ENCODE results near the gene DHRS11. TPM values are rescaled to one million over a fixed set of nuclear protein-coding genes. Genes with fewer than 3 reads are reported as not detected.

The DHRS11 gene
- total and polyA plus RNA-seq, 2 experiments from 2014 or later = 23.4 to 36.7 TPM

DNA sequence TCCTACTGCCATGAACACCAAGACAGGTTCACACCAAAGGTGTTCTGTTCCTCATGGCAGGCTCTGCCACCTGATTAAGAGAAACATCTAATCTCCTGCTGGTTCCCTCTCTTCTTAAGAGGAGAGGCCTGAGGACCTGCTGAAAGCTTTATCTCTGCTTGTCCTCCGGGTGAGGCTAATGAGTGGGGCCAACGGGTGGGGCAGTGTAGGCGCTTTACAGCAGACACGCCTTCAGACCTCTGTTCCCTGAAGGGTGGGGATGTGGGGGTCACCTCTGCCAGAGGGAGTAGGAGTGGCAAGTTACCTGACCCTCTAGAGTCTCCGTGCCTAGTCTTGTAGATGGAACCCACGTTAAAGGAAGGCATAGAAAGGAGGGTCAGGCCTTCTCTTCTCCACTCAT lies 5.5 kb downstream of the DHRS11 start:
- no peak for DNase-seq (ENCODE audit: low spot score)
- Histone ChIP-seq H3K9me2 (ENCODE audit: insufficient read depth) (no peaks in the 10 kb centered on the region), H3K79me2 (replicated peaks; ENCODE audit: insufficient read depth) (peaks cover 22% of the 10 kb centered on the region), H3K4me3 (no peak overlapping the region), H3K27me3 (ENCODE audit: insufficient read depth) (no peaks in the 10 kb centered on the region), H2AFZ (no peak overlapping the region), H4K20me1 (replicated peaks; ENCODE audit: insufficient read depth) (peaks cover 7% of the 10 kb centered on the region), H3K27ac (ENCODE audit: low read depth) (no peak overlapping the region), H3F3A (replicated peaks; ENCODE audit: low read depth) (peaks cover 15% of the 10 kb centered on the region), H3K4me2 (no peak overlapping the region), H3K4me1 (ENCODE audit: insufficient read depth) (peaks cover 23% of the 10 kb centered on the region), H3K36me3 (ENCODE audit: insufficient read depth) (no peaks in the 10 kb centered on the region; the same call in 1 of the 2 replicates)
- Mint-ChIP-seq H3K27me3 (ENCODE audit: insufficient read depth, low read depth, poor library complexity) (peaks cover 16% of the 10 kb centered on the region), H3K9me3 (no peaks in the 10 kb centered on the region), H3K4me1 (peaks cover 25% of the 10 kb centered on the region), H3K27ac (no peak overlapping the region), H3K36me3 (ENCODE audit: low read depth) (peaks cover 31% of the 10 kb centered on the region), H3K4me3 (no peak overlapping the region; the same call in 2 of the 3 replicates)
- no peak for TF ChIP-seq NANOG (IDR thresholded peaks at IDR 0.05; ENCODE audit: borderline replicate concordance)
- TF ChIP-seq, protein P1, sequence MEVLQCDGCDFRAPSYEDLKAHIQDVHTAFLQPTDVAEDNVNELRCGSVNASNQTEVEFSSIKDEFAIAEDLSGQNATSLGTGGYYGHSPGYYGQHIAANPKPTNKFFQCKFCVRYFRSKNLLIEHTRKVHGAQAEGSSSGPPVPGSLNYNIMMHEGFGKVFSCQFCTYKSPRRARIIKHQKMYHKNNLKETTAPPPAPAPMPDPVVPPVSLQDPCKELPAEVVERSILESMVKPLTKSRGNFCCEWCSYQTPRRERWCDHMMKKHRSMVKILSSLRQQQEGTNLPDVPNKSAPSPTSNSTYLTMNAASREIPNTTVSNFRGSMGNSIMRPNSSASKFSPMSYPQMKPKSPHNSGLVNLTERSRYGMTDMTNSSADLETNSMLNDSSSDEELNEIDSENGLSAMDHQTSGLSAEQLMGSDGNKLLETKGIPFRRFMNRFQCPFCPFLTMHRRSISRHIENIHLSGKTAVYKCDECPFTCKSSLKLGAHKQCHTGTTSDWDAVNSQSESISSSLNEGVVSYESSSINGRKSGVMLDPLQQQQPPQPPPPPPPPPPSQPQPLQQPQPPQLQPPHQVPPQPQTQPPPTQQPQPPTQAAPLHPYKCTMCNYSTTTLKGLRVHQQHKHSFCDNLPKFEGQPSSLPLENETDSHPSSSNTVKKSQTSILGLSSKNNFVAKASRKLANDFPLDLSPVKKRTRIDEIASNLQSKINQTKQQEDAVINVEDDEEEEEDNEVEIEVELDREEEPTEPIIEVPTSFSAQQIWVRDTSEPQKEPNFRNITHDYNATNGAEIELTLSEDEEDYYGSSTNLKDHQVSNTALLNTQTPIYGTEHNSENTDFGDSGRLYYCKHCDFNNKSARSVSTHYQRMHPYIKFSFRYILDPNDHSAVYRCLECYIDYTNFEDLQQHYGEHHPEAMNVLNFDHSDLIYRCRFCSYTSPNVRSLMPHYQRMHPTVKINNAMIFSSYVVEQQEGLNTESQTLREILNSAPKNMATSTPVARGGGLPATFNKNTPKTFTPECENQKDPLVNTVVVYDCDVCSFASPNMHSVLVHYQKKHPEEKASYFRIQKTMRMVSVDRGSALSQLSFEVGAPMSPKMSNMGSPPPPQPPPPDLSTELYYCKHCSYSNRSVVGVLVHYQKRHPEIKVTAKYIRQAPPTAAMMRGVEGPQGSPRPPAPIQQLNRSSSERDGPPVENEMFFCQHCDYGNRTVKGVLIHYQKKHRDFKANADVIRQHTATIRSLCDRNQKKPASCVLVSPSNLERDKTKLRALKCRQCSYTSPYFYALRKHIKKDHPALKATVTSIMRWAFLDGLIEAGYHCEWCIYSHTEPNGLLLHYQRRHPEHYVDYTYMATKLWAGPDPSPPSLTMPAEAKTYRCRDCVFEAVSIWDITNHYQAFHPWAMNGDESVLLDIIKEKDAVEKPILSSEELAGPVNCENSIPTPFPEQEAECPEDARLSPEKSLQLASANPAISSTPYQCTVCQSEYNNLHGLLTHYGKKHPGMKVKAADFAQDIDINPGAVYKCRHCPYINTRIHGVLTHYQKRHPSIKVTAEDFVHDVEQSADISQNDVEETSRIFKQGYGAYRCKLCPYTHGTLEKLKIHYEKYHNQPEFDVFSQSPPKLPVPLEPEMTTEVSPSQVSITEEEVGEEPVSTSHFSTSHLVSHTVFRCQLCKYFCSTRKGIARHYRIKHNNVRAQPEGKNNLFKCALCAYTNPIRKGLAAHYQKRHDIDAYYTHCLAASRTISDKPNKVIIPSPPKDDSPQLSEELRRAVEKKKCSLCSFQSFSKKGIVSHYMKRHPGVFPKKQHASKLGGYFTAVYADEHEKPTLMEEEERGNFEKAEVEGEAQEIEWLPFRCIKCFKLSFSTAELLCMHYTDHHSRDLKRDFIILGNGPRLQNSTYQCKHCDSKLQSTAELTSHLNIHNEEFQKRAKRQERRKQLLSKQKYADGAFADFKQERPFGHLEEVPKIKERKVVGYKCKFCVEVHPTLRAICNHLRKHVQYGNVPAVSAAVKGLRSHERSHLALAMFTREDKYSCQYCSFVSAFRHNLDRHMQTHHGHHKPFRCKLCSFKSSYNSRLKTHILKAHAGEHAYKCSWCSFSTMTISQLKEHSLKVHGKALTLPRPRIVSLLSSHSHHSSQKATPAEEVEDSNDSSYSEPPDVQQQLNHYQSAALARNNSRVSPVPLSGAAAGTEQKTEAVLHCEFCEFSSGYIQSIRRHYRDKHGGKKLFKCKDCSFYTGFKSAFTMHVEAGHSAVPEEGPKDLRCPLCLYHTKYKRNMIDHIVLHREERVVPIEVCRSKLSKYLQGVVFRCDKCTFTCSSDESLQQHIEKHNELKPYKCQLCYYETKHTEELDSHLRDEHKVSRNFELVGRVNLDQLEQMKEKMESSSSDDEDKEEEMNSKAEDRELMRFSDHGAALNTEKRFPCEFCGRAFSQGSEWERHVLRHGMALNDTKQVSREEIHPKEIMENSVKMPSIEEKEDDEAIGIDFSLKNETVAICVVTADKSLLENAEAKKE (CRISPR knock-in tag; IDR thresholded peaks at IDR 0.05) = no peak
- TF ChIP-seq, protein P2, sequence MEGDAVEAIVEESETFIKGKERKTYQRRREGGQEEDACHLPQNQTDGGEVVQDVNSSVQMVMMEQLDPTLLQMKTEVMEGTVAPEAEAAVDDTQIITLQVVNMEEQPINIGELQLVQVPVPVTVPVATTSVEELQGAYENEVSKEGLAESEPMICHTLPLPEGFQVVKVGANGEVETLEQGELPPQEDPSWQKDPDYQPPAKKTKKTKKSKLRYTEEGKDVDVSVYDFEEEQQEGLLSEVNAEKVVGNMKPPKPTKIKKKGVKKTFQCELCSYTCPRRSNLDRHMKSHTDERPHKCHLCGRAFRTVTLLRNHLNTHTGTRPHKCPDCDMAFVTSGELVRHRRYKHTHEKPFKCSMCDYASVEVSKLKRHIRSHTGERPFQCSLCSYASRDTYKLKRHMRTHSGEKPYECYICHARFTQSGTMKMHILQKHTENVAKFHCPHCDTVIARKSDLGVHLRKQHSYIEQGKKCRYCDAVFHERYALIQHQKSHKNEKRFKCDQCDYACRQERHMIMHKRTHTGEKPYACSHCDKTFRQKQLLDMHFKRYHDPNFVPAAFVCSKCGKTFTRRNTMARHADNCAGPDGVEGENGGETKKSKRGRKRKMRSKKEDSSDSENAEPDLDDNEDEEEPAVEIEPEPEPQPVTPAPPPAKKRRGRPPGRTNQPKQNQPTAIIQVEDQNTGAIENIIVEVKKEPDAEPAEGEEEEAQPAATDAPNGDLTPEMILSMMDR (conservative IDR thresholded peaks at IDR 0.05; ENCODE audit: low read depth in 2 of 2) = no peak
- no peak for ATAC-seq
